Lung (tissue), 12 donors: ENCODE measurements around the gene GAS1. TPM values are rescaled to one million over a fixed set of nuclear protein-coding genes. Genes with fewer than 3 reads are reported as not detected.

Source experiments
- ATAC-seq: fragments of 200-7000 bp; cut with Tn5 transposase; one replicate; pipeline ENCODE4 v1.9.1; 2020; ENCODE audit warnings: moderate number of reproducible peaks; ENCODE audit not compliant: insufficient read depth, low FRiP score
- DNase-seq, 3 donors: peaks; one replicate each; pipeline ENCODE4 v3.0.0-alpha.2; 2013 to 2017
- H3K27ac ChIP-seq, 2 donors: one replicate each; pipeline ENCODE4 v1.5.1; 2013; ENCODE audit warnings: mild to moderate bottlenecking in 2 of 2, moderate library complexity in 2 of 2, control low read depth in 1 of 2, inconsistent platforms in 1 of 2, low read depth in 1 of 2, low read length in 1 of 2
- H3K27me3 ChIP-seq, 3 donors: one replicate each; pipeline ENCODE4 v1.5.1; 2013; ENCODE audit warnings: low read length in 2 of 3; ENCODE audit not compliant: control insufficient read depth in 3 of 3, insufficient read depth in 3 of 3
- H3K36me3 ChIP-seq, 4 donors: one replicate each; pipeline ENCODE4 v1.5.1; 2013; ENCODE audit warnings: low read length in 4 of 4, mild to moderate bottlenecking in 1 of 4, moderate library complexity in 1 of 4; ENCODE audit not compliant: control insufficient read depth in 4 of 4, insufficient read depth in 4 of 4
- H3K4me1 ChIP-seq, 5 donors: one replicate each; pipeline ENCODE4 v1.5.1; 2013; ENCODE audit warnings: low read length in 5 of 5, mild to moderate bottlenecking in 2 of 5, moderate library complexity in 1 of 5; ENCODE audit not compliant: control insufficient read depth in 5 of 5, insufficient read depth in 5 of 5
- H3K4me3 ChIP-seq: one replicate; pipeline ENCODE4 v1.5.1; 2013; ENCODE audit warnings: mild to moderate bottlenecking, control low read depth, moderate library complexity
- H3K9ac ChIP-seq, 2 donors: one replicate each; pipeline ENCODE4 v1.5.1; 2013; ENCODE audit warnings: low read length in 2 of 2, control low read depth in 1 of 2; ENCODE audit not compliant: insufficient read depth in 1 of 2
- H3K9me3 ChIP-seq, 4 donors: one replicate each; pipeline ENCODE4 v1.5.1; 2013; ENCODE audit warnings: low read length in 3 of 4, mild to moderate bottlenecking in 1 of 4, moderate library complexity in 1 of 4; ENCODE audit not compliant: control insufficient read depth in 4 of 4, insufficient read depth in 3 of 4
- WGBS, 2 donors: extraction: QIAGEN DNeasy Blood & Tissue Kit; methylation state at CpG; one replicate each; pipeline ENCODE4 v1.1.7; 2013; 5-methylcytosine and 5-hydroxymethylcytosine counted together
- polyA plus RNA-seq, 2 donors: library from polyadenylated mRNA; stranded (reverse); fragments of 200-250 nt; gene quantifications; one replicate each; pipeline ENCODE4 v1.2.1, GENCODE V29; 2013
- total RNA-seq, 2 donors: library from RNA; depleted of rRNA in 1 of 2; stranded (reverse); fragments of >200 nt in 1 of 2; gene quantifications; one replicate each; pipeline ENCODE4 v1.2.1, GENCODE V29; 2014 to 2021
- TF ChIP-seq, protein P1 (sequence below): IDR thresholded peaks from 2 replicates; pipeline ENCODE4 v1.5.1; 2012; ENCODE audit warnings: mild to moderate bottlenecking; ENCODE audit errors: control extremely low read depth, extremely low read depth
- donor health status: control.
- donor health status: control.
- donor health status: Bipolar disorder and iron deficiency.
- donor health status: healthy.
- donor health status: DM: yes; HTN: yes; CAD: no.

Gene GAS1
- total and polyA plus RNA-seq, 4 donors: 5.3 to 21.2 (median 10.4) TPM

DNA sequence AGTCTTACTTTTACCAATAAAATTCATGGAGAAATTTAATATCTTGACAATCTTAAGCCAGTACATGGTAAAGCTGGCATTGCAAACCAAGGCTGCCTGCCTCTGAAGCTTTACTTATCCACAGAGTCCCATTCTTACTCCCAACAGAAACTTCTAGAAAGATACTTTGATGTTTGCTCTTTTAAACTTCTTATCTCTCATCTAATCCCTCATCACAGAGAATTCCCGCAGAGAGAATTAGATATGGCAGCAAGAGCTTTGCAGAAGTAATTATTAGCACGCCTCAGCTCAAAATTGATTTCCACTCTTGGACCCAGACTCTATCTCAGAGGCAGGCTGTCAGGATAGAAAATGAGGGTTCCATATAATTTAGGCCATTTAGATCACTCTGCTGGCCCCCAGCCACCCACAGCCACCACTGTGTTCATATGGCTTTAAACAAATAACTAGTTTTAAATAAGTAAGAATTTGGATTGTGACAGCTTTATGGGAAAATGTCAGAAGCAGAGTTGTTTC is 37.9 kb upstream of the GAS1 start:
- ATAC-seq: no peak
- H3K36me3 ChIP-seq: no peaks in the 10 kb centered on the region
- no peak overlapping the region for H3K4me3 ChIP-seq
- no peak overlapping the region for H3K27ac ChIP-seq
- peak in 2 of 3 donors; percentile 23 to 34 for DNase-seq
- H3K9me3 ChIP-seq: peaks cover 0 to 7% (median 0%) of the 10 kb centered on the region in 4 donors
- peaks cover 0 to 22% (median 4%) of the 10 kb centered on the region in 5 donors for H3K4me1 ChIP-seq
- H3K27me3 ChIP-seq: no peaks in the 10 kb centered on the region
- WGBS, 2 donors: 78 to 90% methylated on average over 2 of the region's 2 CpGs
- TF ChIP-seq, protein P1, sequence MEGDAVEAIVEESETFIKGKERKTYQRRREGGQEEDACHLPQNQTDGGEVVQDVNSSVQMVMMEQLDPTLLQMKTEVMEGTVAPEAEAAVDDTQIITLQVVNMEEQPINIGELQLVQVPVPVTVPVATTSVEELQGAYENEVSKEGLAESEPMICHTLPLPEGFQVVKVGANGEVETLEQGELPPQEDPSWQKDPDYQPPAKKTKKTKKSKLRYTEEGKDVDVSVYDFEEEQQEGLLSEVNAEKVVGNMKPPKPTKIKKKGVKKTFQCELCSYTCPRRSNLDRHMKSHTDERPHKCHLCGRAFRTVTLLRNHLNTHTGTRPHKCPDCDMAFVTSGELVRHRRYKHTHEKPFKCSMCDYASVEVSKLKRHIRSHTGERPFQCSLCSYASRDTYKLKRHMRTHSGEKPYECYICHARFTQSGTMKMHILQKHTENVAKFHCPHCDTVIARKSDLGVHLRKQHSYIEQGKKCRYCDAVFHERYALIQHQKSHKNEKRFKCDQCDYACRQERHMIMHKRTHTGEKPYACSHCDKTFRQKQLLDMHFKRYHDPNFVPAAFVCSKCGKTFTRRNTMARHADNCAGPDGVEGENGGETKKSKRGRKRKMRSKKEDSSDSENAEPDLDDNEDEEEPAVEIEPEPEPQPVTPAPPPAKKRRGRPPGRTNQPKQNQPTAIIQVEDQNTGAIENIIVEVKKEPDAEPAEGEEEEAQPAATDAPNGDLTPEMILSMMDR: no peak
- H3K9ac ChIP-seq: no peak overlapping the region

DNA sequence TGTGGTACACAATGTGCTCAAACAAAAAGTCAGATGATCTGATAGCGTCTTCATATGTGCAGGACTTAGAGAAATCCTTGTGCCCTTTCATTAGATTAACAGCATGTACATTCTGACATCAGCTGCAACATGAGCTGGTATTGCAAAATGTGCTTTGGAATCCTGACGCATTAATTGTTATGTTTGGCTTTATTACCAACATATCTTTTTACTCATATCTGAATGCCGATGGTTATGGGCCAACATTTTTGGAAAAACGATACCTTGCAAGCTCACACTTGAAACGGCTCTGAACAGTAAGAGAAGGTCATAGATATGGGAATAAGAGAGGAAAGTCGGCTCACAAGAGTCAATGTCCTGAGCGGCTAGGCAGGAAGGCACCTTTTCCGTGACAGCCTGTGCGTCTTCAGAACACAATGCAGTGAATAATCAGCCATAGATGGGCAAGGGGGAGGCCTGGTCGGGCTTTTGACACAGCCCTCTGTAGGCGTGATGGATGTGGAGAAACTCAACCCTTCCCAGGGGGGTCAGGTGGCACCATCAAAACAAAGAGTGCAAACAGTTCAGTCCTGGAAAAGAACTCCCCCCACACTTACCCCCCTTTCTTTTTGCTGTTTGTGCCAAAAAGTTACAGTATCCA is 36.4 kb upstream of the GAS1 start:
- H3K27ac ChIP-seq: no peak overlapping the region
- TF ChIP-seq, protein P1: no peak
- peak overlapping the region in 1 of 2 donors; percentile 57 for H3K9ac ChIP-seq
- H3K36me3 ChIP-seq: no peaks in the 10 kb centered on the region
- H3K4me3 ChIP-seq: no peak overlapping the region
- 59 to 76% methylated on average over 11 of the region's 11 CpGs for WGBS, 2 donors
- peaks cover 0 to 33% (median 4%) of the 10 kb centered on the region in 5 donors for H3K4me1 ChIP-seq
- ATAC-seq: no peak
- DNase-seq: peak; percentile 51 to 91 (median 87)
- H3K9me3 ChIP-seq: peaks cover 0 to 10% (median 0%) of the 10 kb centered on the region in 4 donors
- H3K27me3 ChIP-seq: no peaks in the 10 kb centered on the region

DNA sequence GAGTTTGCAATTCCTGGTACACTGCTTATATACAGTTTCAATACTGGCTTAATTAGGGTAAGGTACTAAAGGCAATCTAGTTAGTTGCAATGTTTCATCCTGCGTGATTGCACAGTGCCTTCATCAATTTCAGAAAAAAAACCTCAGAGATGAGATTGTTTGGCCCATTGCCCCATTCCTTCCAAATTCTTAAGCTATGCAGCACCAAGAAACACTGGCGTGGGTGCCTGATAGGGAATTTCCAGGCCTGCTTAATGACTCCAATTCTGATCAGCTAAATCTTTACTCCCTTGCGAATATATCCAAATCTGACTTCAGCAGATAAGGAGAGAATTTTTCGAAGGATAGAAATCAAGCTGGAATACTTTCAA is 35.9 kb upstream of the GAS1 start:
- Histone ChIP-seq H3K36me3 (no peaks in the 10 kb centered on the region), H3K9ac (peak overlapping the region in 1 of 2 donors; percentile 57), H3K4me3 (no peak overlapping the region), H3K9me3 (peaks cover 0 to 10% (median 0%) of the 10 kb centered on the region in 4 donors), H3K27me3 (no peaks in the 10 kb centered on the region), H3K4me1 (peaks cover 0 to 38% (median 4%) of the 10 kb centered on the region in 5 donors), H3K27ac (no peak overlapping the region)
- TF ChIP-seq, protein P1: no peak
- ATAC-seq: no peak
- 78 to 88% methylated on average over 4 of the region's 4 CpGs for WGBS, 2 donors
- no peak for DNase-seq

DNA sequence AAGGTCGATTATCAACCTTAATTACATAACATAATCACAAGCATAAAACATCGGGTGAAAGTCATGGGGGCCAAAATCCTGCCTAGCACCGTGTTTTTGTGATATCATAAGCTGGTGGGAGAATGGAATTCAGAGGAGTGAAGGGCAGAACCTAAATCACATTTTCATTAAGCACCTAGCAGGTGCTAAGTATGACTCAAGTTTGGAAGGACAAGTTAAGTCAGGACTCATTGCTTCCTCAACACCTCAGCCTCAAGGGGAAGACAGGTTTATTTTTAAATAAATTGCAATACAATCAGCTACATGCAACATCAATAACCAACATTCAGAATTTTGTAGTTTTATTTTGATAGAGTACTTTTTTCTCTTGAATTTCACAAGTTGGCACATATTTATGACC is 33.5 kb upstream of the GAS1 start:
- no peak overlapping the region for H3K4me3 ChIP-seq
- no peak overlapping the region for H3K9ac ChIP-seq
- no peak overlapping the region for H3K27ac ChIP-seq
- TF ChIP-seq, protein P1: no peak
- DNase-seq (no peak), ATAC-seq (no peak)
- 75 to 87% methylated on average over 3 of the region's 3 CpGs for WGBS, 2 donors
- H3K27me3 ChIP-seq: no peaks in the 10 kb centered on the region
- H3K9me3 ChIP-seq: peaks cover 0 to 12% (median 0%) of the 10 kb centered on the region in 4 donors
- no peaks in the 10 kb centered on the region for H3K36me3 ChIP-seq
- H3K4me1 ChIP-seq: peaks cover 0 to 40% (median 4%) of the 10 kb centered on the region in 5 donors
